Stimulated activated naive CD8-positive, alpha-beta T cell treated with anti-CD3 and anti-CD28 coated beads, Interleukin-15, amount 100 ng/mL, for 72 hours (primary cell): ENCODE data around the gene SOX8.

ENCODE experiments used
- ATAC-seq: fragments of 150-1000 bp; cut with Tn5 transposase; 2 replicates; pipeline ENCODE4 v1.10.0; 2021; ENCODE audit warnings: mild to moderate bottlenecking, moderate library complexity
- DNase-seq, 2 donors: peaks; one replicate each; pipeline ENCODE4 v3.0.0; 2021 to 2022
- H3K27ac Mint-ChIP-seq, 2 donors: one replicate each; pipeline ENCODE4 v1.8.0; 2022; ENCODE audit warnings: mild to moderate bottlenecking in 2 of 2, mixed read lengths in 2 of 2, moderate library complexity in 2 of 2
- H3K27me3 Mint-ChIP-seq: one replicate; pipeline ENCODE4 v1.8.0; 2022; ENCODE audit warnings: mixed read lengths
- H3K4me1 Mint-ChIP-seq: one replicate; pipeline ENCODE4 v1.8.0; 2022; ENCODE audit warnings: mild to moderate bottlenecking, mixed read lengths
- H3K4me3 Mint-ChIP-seq, 2 donors: one replicate each; pipeline ENCODE4 v1.8.0; 2022; ENCODE audit warnings: mild to moderate bottlenecking in 2 of 2, mixed read lengths in 2 of 2, moderate library complexity in 1 of 2
- H3K9me3 Mint-ChIP-seq, 2 donors: one replicate each; pipeline ENCODE4 v1.8.0; 2022; ENCODE audit warnings: mixed read lengths in 2 of 2

Gene SOX8

GRCh38 chr16:1027501-1027815 lies 45.9 kb downstream of the SOX8 start:
- Mint-ChIP-seq H3K27ac (no peak overlapping the region), H3K27me3 (peaks cover 35% of the 10 kb centered on the region), H3K4me3 (no peak overlapping the region), H3K4me1 (peaks cover 14% of the 10 kb centered on the region), H3K9me3 (no peaks in the 10 kb centered on the region)
- no peak for ATAC-seq
- DNase-seq, result no peak

GRCh38 chr16:1028056-1028455 lies 46.5 kb downstream of the SOX8 start:
- H3K27me3 Mint-ChIP-seq, result peaks cover 35% of the 10 kb centered on the region
- DNase-seq, result no peak
- H3K4me1 Mint-ChIP-seq, result peaks cover 14% of the 10 kb centered on the region
- H3K4me3 Mint-ChIP-seq, result no peak overlapping the region
- ATAC-seq, result no peak
- H3K27ac Mint-ChIP-seq, result no peak overlapping the region
- no peaks in the 10 kb centered on the region for H3K9me3 Mint-ChIP-seq

- H3K4me3 Mint-ChIP-seq, result no peak overlapping the region
- H3K4me1 Mint-ChIP-seq, result peaks cover 14% of the 10 kb centered on the region
- no peak for DNase-seq
- peaks cover 31% of the 10 kb centered on the region for H3K27me3 Mint-ChIP-seq
- H3K9me3 Mint-ChIP-seq, result no peaks in the 10 kb centered on the region
- peak; percentile 16 for ATAC-seq
- H3K27ac Mint-ChIP-seq, result no peak overlapping the region
Measured at GRCh38 chr16:1028524-1029258, 47.1 kb downstream of the SOX8 start.

GRCh38 chr16:1029259-1029545 lies 47.6 kb downstream of the SOX8 start:
- H3K9me3 Mint-ChIP-seq, result no peaks in the 10 kb centered on the region
- H3K27me3 Mint-ChIP-seq, result peaks cover 29% of the 10 kb centered on the region
- no peak overlapping the region for H3K4me3 Mint-ChIP-seq
- DNase-seq (no peak), ATAC-seq (peak; percentile 6)
- no peak overlapping the region for H3K27ac Mint-ChIP-seq
- H3K4me1 Mint-ChIP-seq, result peaks cover 14% of the 10 kb centered on the region

- Mint-ChIP-seq H3K27me3 (peaks cover 29% of the 10 kb centered on the region), H3K4me1 (peaks cover 14% of the 10 kb centered on the region), H3K27ac (no peak overlapping the region), H3K4me3 (no peak overlapping the region), H3K9me3 (no peaks in the 10 kb centered on the region)
- DNase-seq, result no peak
- ATAC-seq, result no peak
Measured at GRCh38 chr16:1030473-1030901, 48.9 kb downstream of the SOX8 start.

- Mint-ChIP-seq H3K27ac (no peak overlapping the region), H3K9me3 (no peaks in the 10 kb centered on the region), H3K4me3 (no peak overlapping the region), H3K27me3 (peaks cover 26% of the 10 kb centered on the region), H3K4me1 (peaks cover 14% of the 10 kb centered on the region)
- ATAC-seq, result no peak
- no peak for DNase-seq
Measured at GRCh38 chr16:1031666-1032065, 50.1 kb downstream of the SOX8 start.

GRCh38 chr16:1032607-1033006 lies 51.0 kb downstream of the SOX8 start:
- H3K27me3 Mint-ChIP-seq, result peaks cover 19% of the 10 kb centered on the region
- H3K4me3 Mint-ChIP-seq, result no peak overlapping the region
- ATAC-seq, result no peak
- H3K9me3 Mint-ChIP-seq, result no peaks in the 10 kb centered on the region
- H3K27ac Mint-ChIP-seq, result no peak overlapping the region
- H3K4me1 Mint-ChIP-seq, result peaks cover 14% of the 10 kb centered on the region
- no peak for DNase-seq

- H3K4me1 Mint-ChIP-seq, result peaks cover 11% of the 10 kb centered on the region
- no peak overlapping the region for H3K27ac Mint-ChIP-seq
- DNase-seq (no peak), ATAC-seq (no peak)
- peaks cover 20% of the 10 kb centered on the region for H3K27me3 Mint-ChIP-seq
- H3K4me3 Mint-ChIP-seq, result no peak overlapping the region
- no peaks in the 10 kb centered on the region for H3K9me3 Mint-ChIP-seq
Measured at GRCh38 chr16:1033128-1033679, 51.6 kb downstream of the SOX8 start.

- Mint-ChIP-seq H3K27me3 (peaks cover 13% of the 10 kb centered on the region), H3K27ac (no peak overlapping the region), H3K4me1 (peaks cover 2% of the 10 kb centered on the region), H3K9me3 (no peaks in the 10 kb centered on the region), H3K4me3 (no peak overlapping the region)
- DNase-seq (no peak), ATAC-seq (no peak)
Measured at GRCh38 chr16:1034230-1035065, 52.9 kb downstream of the SOX8 start.

- no peaks in the 10 kb centered on the region for H3K4me1 Mint-ChIP-seq
- H3K27ac Mint-ChIP-seq, result no peak overlapping the region
- peaks cover 9% of the 10 kb centered on the region for H3K27me3 Mint-ChIP-seq
- no peak for DNase-seq
- ATAC-seq, result no peak
- H3K4me3 Mint-ChIP-seq, result no peak overlapping the region
- no peaks in the 10 kb centered on the region for H3K9me3 Mint-ChIP-seq
Measured at GRCh38 chr16:1035066-1035415, 53.5 kb downstream of the SOX8 start.

- ATAC-seq (peak; percentile 19), DNase-seq (no peak)
- Mint-ChIP-seq H3K4me3 (no peak overlapping the region), H3K27me3 (peaks cover 9% of the 10 kb centered on the region), H3K27ac (no peak overlapping the region), H3K9me3 (no peaks in the 10 kb centered on the region), H3K4me1 (no peaks in the 10 kb centered on the region)
Measured at GRCh38 chr16:1036166-1036565, 54.6 kb downstream of the SOX8 start.
